DMS79 treated with DMSO at 0.1 percent for 48 hours (cell line): ENCODE measurements around the gene SLC35G2.
"Not testable (repeated sequence)": the region's sequence is repeated elsewhere in the genome, so short reads cannot be mapped to it uniquely, and the experiment has no call there.

Experiments
- DNase-seq: peaks from one replicate; lab custom pipeline; 2025; lab: John Stamatoyannopoulos, UW

The SLC35G2 gene

GRCh38 chr3:136818769-136819391 is at the start of gene SLC35G2:
Gene SLC35G2, plus strand, starts transcription at chr3:136819126. Its CDS starts 35,335 bp downstream, at chr3:136854461.
- peak; percentile 85 for DNase-seq

GRCh38 chr3:136772709-136773108 is 46.2 kb upstream of the SLC35G2 start:
- no peak for DNase-seq

- no peak for DNase-seq
Measured at GRCh38 chr3:136778865-136779264, 40.1 kb upstream of the SLC35G2 start.

GRCh38 chr3:136780741-136781140 is 38.2 kb upstream of the SLC35G2 start:
- DNase-seq: no peak

GRCh38 chr3:136783708-136784191 is 35.2 kb upstream of the SLC35G2 start:
- no peak for DNase-seq

- no peak for DNase-seq
Measured at GRCh38 chr3:136787349-136787748, 31.6 kb upstream of the SLC35G2 start.

GRCh38 chr3:136788154-136788553 is 30.8 kb upstream of the SLC35G2 start:
- DNase-seq: no peak

GRCh38 chr3:136789976-136790375 is 28.9 kb upstream of the SLC35G2 start:
- no peak for DNase-seq

GRCh38 chr3:136790786-136791185 is 28.1 kb upstream of the SLC35G2 start:
- no peak for DNase-seq

GRCh38 chr3:136792556-136793330 is 26.2 kb upstream of the SLC35G2 start:
- DNase-seq: no peak

- not testable (repeated sequence) for DNase-seq
Measured at GRCh38 chr3:136801146-136801545, 17.8 kb upstream of the SLC35G2 start.

GRCh38 chr3:136802481-136802996 is 16.4 kb upstream of the SLC35G2 start:
- peak; percentile 80 for DNase-seq

- no peak for DNase-seq
Measured at GRCh38 chr3:136804141-136804540, 14.8 kb upstream of the SLC35G2 start.

- peak; percentile 37 for DNase-seq
Measured at GRCh38 chr3:136804813-136805212, 14.1 kb upstream of the SLC35G2 start.

- DNase-seq: no peak
Measured at GRCh38 chr3:136805795-136806194, 13.1 kb upstream of the SLC35G2 start.

- DNase-seq: no peak
Measured at GRCh38 chr3:136811701-136812100, 7.2 kb upstream of the SLC35G2 start.

- DNase-seq: peak; percentile 80
Measured at GRCh38 chr3:136817448-136817847, 1.5 kb upstream of the SLC35G2 start.

GRCh38 chr3:136818191-136818768 is 646 bp upstream of the SLC35G2 start:
- peak; percentile 87 for DNase-seq

- DNase-seq: no peak
Measured at GRCh38 chr3:136819392-136819730, 435 bp downstream of the SLC35G2 start.

- DNase-seq: peak; percentile 78
Measured at GRCh38 chr3:136819731-136820679, 1.1 kb downstream of the SLC35G2 start.

GRCh38 chr3:136831461-136831860 is 12.5 kb downstream of the SLC35G2 start:
- DNase-seq: no peak
